B cell (primary cell): ENCODE data around the gene NELFA.

Experiments
- CTCF ChIP-seq: fragments of 200-600 bp; IDR thresholded peaks from one replicate; pipeline ENCODE4 v1.8.0; 2022; ENCODE audit warnings: antibody characterized with exemption, mild to moderate bottlenecking
- EZH2 ChIP-seq: IDR thresholded peaks from 2 replicates; pipeline ENCODE4 v1.6.1; 2012; ENCODE audit warnings: borderline replicate concordance, low read depth, mild to moderate bottlenecking, moderate library complexity, low read length; ENCODE audit not compliant: insufficient read depth, poor library complexity, severe bottlenecking

- TF ChIP-seq CTCF (no peak), EZH2 (no peak)
Measured at GRCh38 chr4:1973218-1973617, 35.6 kb downstream of the NELFA start.
